IPS DF 6.9 (cell line): Measurements from ENCODE around the gene CTNNBL1.

Experiments used
- DNase-seq: peaks from one replicate; pipeline ENCODE4 v3.0.0-alpha.2; 2013; ENCODE audit warnings: low read depth, low spot score
- H3K27ac ChIP-seq: one replicate; pipeline ENCODE4 v1.5.1; 2013; ENCODE audit warnings: low read length, control low read depth
- H3K27me3 ChIP-seq: 2 replicates; pipeline ENCODE4 v1.6.1; 2013; ENCODE audit warnings: mild to moderate bottlenecking, low read length; ENCODE audit not compliant: control insufficient read depth, insufficient read depth
- H3K36me3 ChIP-seq: 2 replicates; pipeline ENCODE4 v1.6.1; 2013; ENCODE audit warnings: low read length; ENCODE audit not compliant: control insufficient read depth, insufficient read depth
- H3K4me1 ChIP-seq: 2 replicates; pipeline ENCODE4 v1.6.1; 2013; ENCODE audit warnings: low read length; ENCODE audit not compliant: control insufficient read depth, insufficient read depth
- H3K4me3 ChIP-seq: 2 replicates; pipeline ENCODE4 v1.5.1; 2013; ENCODE audit warnings: mild to moderate bottlenecking, low read length
- H3K9me3 ChIP-seq: 2 replicates; pipeline ENCODE4 v1.6.1; 2013; ENCODE audit warnings: low read length, inconsistent platforms; ENCODE audit not compliant: control insufficient read depth, insufficient read depth
- whole genome bisulfite sequencing: extraction: QIAGEN DNeasy Blood & Tissue Kit; methylation state at CpG from one replicate; pipeline ENCODE4 v1.1.7; 2013; ENCODE audit warnings: mixed read lengths, missing lambda C conversion rate; ENCODE audit not compliant: insufficient read length, insufficient coverage; 5-methylcytosine and 5-hydroxymethylcytosine counted together

Gene CTNNBL1

DNA sequence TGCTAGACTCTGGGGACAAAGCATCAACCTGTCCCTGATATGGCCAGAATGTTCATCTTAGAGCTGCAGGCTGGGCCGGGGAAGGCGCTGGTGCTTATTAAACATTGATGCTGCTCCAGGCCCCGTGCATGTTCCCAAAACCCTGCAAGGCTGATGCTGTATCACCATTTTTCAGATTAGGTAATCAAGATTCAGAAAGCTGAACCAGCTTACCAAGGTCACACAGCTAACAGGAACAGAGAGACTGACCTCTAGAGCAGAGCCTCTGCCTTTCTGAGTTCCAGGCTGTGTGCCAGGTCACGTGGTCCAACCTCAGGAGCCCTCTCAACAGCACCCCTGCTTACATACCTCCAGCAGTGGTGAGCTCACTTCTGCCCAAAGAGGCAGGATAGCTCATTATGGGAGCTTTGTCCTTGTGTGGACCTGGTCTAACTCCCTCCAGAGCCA lies 193.0 kb downstream of the CTNNBL1 start:
- Histone ChIP-seq H3K27me3 (no peaks in the 10 kb centered on the region; the same call in 1 of the 2 replicates), H3K4me1 (no peaks in the 10 kb centered on the region), H3K36me3 (no peaks in the 10 kb centered on the region), H3K9me3 (no peaks in the 10 kb centered on the region), H3K27ac (no peak overlapping the region), H3K4me3 (no peak overlapping the region)
- no CpG with 5 or more reads among the region's 4 CpGs for WGBS
- no peak for DNase-seq

DNA sequence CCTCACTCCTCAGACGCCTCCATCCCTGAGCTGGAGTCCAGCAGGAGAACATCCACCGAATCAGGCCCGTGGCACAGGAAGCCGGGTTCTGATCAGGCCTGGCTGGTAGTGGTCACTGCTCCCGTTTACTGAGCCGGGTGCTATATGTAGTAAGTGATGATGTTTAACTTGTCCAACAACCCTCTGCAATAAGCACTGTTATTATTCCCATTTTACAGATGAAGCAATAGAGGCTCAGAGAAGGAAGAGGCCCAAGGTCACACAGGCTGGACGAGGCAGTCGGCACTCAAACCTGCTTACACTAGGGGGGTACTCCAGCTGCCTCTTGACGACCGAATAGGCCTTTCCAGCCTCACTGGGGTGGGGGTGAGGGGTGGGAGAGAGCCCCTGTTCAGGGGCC lies 194.8 kb downstream of the CTNNBL1 start:
- Histone ChIP-seq H3K36me3 (no peaks in the 10 kb centered on the region), H3K4me1 (no peaks in the 10 kb centered on the region), H3K27ac (no peak overlapping the region), H3K9me3 (no peaks in the 10 kb centered on the region), H3K4me3 (no peak overlapping the region), H3K27me3 (no peaks in the 10 kb centered on the region; the same call in 1 of the 2 replicates)
- no peak for DNase-seq
- WGBS: no CpG with 5 or more reads among the region's 10 CpGs

DNA sequence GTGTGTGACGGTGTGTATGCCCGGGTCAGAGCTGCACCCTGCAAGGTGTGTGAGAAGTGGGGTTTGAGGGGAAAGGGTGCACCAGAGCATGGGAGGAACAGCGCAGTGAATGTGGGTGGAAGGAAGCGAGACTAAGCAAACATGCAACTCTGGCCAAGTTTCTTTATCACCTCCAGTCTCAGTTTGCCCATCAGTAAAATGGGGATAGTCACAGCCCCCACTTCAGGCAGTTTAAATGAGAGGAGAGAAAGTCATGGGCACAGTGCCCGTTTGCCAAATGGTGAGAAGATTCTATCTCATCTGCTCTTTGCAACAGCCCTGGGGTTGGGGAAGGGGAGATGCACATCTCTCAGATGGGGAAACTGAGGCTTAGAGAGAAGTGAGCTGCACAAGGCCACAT lies 196.3 kb downstream of the CTNNBL1 start:
- Histone ChIP-seq H3K36me3 (no peaks in the 10 kb centered on the region), H3K27ac (no peak overlapping the region), H3K9me3 (no peaks in the 10 kb centered on the region), H3K4me3 (no peak overlapping the region), H3K27me3 (no peaks in the 10 kb centered on the region; the same call in 1 of the 2 replicates), H3K4me1 (no peaks in the 10 kb centered on the region)
- WGBS: no CpG with 5 or more reads among the region's 5 CpGs
- DNase-seq: no peak

DNA sequence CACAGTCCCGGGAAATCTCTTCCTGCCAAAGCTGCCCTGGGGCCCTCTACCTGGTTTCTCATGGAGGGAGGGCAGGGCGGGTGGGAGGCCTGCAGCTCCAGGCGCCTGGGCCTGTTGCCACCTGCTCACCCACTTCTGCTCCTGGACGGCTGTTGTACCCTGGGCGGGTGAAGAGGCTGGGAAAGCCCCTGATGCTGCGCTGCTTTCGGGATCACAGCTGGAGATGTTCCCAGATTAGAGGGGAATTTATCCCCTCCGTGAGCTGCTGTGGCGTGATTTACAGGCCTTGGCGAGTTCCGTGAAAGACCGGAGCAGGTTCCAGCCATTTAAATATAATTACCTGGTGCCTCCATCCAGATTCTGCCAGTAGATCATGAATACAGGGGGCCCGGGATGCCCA lies 196.8 kb downstream of the CTNNBL1 start:
- H3K9me3 ChIP-seq: no peaks in the 10 kb centered on the region
- DNase-seq: no peak
- WGBS: no CpG with 5 or more reads among the region's 13 CpGs
- no peaks in the 10 kb centered on the region for H3K36me3 ChIP-seq
- H3K4me1 ChIP-seq: no peaks in the 10 kb centered on the region
- H3K27ac ChIP-seq: no peak overlapping the region
- H3K27me3 ChIP-seq: no peaks in the 10 kb centered on the region; the same call in 1 of the 2 replicates
- H3K4me3 ChIP-seq: no peak overlapping the region

DNA sequence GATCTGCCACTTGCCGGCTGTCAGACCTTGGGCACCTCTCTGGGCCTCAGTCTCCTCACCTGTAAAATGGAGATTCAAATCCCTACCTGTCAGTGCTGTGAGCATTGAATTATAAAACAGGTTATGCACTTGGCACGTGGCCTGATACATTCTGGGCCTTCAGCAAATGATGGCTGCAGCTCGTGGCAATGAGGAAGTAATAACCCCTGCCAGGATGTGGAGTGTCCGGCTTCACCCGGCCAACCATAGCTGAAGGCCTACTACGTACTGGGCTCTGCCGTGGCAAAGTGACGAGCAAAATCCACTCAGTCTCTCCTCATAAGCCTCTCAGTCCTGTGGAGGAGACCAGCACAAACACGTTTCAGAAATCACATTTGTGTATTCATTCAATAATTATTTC lies 198.2 kb downstream of the CTNNBL1 start:
- H3K9me3 ChIP-seq: no peaks in the 10 kb centered on the region
- no peaks in the 10 kb centered on the region for H3K4me1 ChIP-seq
- no CpG with 5 or more reads among the region's 9 CpGs for WGBS
- no peaks in the 10 kb centered on the region for H3K36me3 ChIP-seq
- no peaks in the 10 kb centered on the region; the same call in 1 of the 2 replicates for H3K27me3 ChIP-seq
- no peak for DNase-seq
- H3K27ac ChIP-seq: no peak overlapping the region
- no peak overlapping the region for H3K4me3 ChIP-seq

DNA sequence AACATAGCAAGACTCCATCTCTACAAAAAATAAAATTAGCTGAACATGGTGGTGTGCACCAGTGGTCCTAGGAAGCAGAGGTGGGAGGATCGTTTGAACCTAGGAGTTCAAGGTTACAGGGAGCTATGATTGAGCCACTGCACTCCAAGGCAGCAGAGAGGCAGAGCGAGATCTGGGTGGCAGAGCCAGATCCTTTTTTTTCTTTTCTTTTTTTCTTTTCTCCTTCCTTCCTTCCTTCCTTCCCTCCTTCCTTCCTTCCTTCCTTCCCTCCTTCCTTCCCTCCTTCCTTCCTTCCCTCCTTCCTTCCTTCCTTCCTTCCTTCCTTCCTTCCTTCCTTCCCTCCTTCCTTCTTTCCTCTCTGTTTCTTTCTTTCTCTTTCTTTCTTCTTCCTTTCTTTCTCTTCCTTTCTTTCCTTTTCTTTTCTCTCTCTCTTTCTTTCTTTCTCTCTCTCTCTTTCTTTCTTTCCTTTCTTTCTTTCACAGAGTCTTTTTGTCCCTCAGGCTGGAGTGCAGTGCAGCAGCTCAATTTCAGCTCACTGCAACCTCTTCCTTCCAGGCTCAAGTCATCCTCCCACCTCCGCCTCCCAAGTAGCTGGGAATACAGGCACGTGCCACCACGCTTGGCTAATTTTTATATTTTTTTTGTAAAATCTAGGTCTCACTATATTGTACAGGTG lies 199.9 kb downstream of the CTNNBL1 start:
- H3K36me3 ChIP-seq: no peaks in the 10 kb centered on the region
- no peak overlapping the region for H3K27ac ChIP-seq
- H3K27me3 ChIP-seq: no peaks in the 10 kb centered on the region; the same call in 1 of the 2 replicates
- no peaks in the 10 kb centered on the region for H3K4me1 ChIP-seq
- DNase-seq: no peak
- H3K4me3 ChIP-seq: no peak overlapping the region
- no peaks in the 10 kb centered on the region for H3K9me3 ChIP-seq
- WGBS: no CpG with 5 or more reads among the region's 5 CpGs

DNA sequence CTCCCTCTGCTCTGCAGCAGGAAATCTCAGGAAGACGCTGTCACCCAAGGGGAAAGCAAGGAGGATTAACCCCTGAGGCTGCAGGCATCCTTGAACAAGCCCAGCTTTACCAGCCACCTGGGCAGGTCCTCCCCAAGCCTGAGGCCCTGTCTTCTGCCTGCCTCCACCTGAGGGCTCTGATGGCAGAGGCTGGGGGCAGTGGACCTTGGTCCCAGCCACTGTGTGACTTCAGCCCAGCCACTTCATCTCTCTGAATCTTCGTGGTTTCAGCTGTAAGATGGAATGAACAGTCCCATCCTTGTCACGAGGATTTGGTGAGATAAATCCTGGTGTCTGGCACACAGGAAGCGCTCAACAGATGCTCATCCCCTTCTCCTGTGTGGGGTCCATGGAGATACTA lies 200.6 kb downstream of the CTNNBL1 start:
- Histone ChIP-seq H3K36me3 (no peaks in the 10 kb centered on the region), H3K27me3 (no peaks in the 10 kb centered on the region), H3K9me3 (no peaks in the 10 kb centered on the region), H3K4me1 (no peaks in the 10 kb centered on the region), H3K4me3 (no peak overlapping the region), H3K27ac (no peak overlapping the region)
- no peak for DNase-seq
- WGBS: no CpG with 5 or more reads among the region's 4 CpGs

DNA sequence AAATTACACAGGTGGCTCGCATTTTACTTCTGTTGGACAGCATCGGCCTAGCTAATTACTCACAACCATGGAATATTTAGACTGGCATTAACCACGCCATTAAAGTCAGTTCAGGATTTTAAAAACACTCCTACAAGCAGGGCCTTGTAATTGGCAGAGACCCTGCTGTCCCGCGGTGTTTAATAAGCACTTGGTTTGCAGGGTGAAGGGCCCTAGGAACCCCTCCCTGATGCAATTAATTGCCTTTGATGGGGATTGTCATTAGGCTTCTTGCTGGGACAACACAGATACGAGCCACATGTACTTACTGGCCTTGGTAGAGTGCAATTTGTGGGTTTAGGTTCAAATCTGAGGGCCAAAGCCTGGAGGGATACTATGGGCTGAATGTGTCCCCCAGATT lies 201.3 kb downstream of the CTNNBL1 start:
- no peaks in the 10 kb centered on the region for H3K9me3 ChIP-seq
- no peak overlapping the region for H3K27ac ChIP-seq
- WGBS: no CpG with 5 or more reads among the region's 6 CpGs
- H3K4me3 ChIP-seq: no peak overlapping the region
- no peak for DNase-seq
- no peaks in the 10 kb centered on the region for H3K27me3 ChIP-seq
- no peaks in the 10 kb centered on the region for H3K4me1 ChIP-seq
- no peaks in the 10 kb centered on the region for H3K36me3 ChIP-seq

DNA sequence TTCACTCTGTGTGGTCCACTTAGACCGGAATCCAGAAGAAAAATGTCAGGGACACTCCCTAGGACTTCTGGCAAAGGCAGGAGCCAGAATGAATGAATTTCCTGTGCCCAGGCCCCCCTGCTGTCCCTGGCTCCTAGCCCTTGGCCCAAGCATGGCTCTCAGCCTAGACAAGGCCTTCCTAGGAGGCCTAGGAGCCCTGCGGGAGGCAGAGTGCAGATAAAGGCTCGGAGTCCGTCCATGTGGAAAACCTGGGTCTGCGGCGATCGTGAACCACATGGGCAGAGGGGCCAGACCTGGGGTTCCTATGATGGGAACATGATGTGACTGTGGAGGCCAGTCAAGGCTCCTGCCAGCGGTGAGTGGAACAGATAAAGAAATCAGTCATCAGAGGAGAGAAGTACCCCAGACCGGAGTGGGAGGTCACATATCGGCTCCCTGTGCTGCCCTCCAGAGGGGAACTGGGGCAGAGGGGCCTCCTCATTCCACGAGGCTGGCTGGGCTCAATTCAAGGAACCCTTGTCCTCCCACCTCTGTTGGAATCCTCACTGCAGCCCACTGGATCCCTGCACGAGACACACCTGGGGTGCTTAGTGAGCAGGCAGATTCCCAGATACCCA lies 203.2 kb downstream of the CTNNBL1 start:
- no peak for DNase-seq
- Histone ChIP-seq H3K36me3 (no peaks in the 10 kb centered on the region), H3K4me1 (no peaks in the 10 kb centered on the region), H3K9me3 (no peaks in the 10 kb centered on the region), H3K27ac (no peak overlapping the region), H3K4me3 (no peak overlapping the region), H3K27me3 (no peaks in the 10 kb centered on the region)
- WGBS: no CpG with 5 or more reads among the region's 12 CpGs

DNA sequence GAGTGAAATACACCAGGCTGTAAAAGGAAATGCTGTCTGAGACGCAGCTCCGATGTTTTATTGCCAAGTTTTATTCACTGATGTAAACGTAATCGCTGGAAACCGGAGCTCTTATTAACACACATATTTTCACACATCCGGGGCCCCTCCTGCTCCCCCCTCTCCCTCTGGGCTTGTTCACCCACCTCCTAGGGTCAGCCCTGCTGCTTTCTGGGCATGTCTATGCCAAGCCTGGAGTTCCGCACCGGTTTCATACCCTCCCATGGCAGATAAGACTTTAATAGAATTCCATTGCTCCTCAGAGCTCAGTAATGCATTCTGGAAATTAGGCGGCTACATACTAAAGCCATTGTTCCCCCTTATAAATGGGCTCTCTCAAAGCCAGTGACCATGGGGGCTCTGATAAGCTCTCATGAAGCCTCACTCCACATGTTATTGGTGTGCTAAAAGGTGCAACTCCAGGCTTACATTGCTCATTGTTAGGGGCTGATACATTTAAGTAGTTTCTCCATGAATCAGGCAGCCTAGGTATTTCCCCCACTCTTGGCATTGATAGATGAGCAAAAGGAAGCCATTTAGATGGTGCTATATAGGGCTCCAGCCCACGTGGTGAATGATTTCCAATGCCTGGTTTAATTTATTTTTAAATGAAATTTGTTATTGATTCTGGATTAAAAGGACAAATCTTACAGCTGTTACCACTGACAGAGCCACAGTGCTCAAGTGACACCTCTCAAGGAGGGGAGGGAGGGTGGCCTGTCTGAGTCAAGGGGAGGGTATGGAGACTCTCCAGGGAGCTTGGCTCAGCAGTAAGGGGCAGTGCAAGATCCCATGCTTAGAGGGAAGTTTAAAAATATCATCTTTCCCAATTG lies 204.6 kb downstream of the CTNNBL1 start:
- WGBS: no CpG with 5 or more reads among the region's 10 CpGs
- Histone ChIP-seq H3K4me1 (no peaks in the 10 kb centered on the region), H3K36me3 (no peaks in the 10 kb centered on the region), H3K27ac (no peak overlapping the region), H3K27me3 (no peaks in the 10 kb centered on the region), H3K4me3 (no peak overlapping the region), H3K9me3 (no peaks in the 10 kb centered on the region)
- DNase-seq: no peak
